Spleen (tissue), 11 donors: Measurements from ENCODE around the gene TSFM. TPM values are rescaled to one million over a fixed set of nuclear protein-coding genes. Genes with fewer than 3 reads are reported as not detected.
"Not testable (repeated sequence)": the region's sequence is repeated elsewhere in the genome, so short reads cannot be mapped to it uniquely, and the experiment has no call there.

Experiments used
- DNase-seq: peaks from one replicate; pipeline ENCODE4 v3.0.0-alpha.2; 2020
- H3K27ac ChIP-seq, 8 donors: fragments of 200-600 bp; sonication (generic) in 7 of 8; 1 replicate in 4 of 8; 2 replicates in 4 of 8; pipeline versions ENCODE4 v1.5.0 to v1.8.0; 2016 to 2021; ENCODE audit warnings: inconsistent platforms in 4 of 8, mild to moderate bottlenecking in 4 of 8, moderate library complexity in 1 of 8
- H3K27me3 ChIP-seq, 7 donors: fragments of 200-600 bp; sonication (generic) in 6 of 7; replicated peaks in 1 of 7; 1 replicate in 4 of 7; 2 replicates in 3 of 7; pipeline versions ENCODE4 v1.5.0 to v1.8.0; 2016 to 2021; ENCODE audit warnings: inconsistent platforms in 3 of 7, mild to moderate bottlenecking in 1 of 7
- H3K36me3 ChIP-seq, 6 donors: fragments of 200-600 bp; sonication (generic) in 5 of 6; 1 replicate in 4 of 6; 2 replicates in 2 of 6; pipeline versions ENCODE4 v1.5.0 to v1.8.0; 2016 to 2021; ENCODE audit warnings: inconsistent platforms in 2 of 6
- H3K4me1 ChIP-seq, 6 donors: fragments of 200-600 bp; sonication (generic) in 5 of 6; 1 replicate in 3 of 6; 2 replicates in 3 of 6; pipeline versions ENCODE4 v1.5.0 to v1.8.0; 2016 to 2021; ENCODE audit warnings: inconsistent platforms in 3 of 6
- H3K4me3 ChIP-seq, 8 donors: fragments of 200-600 bp; sonication (generic) in 7 of 8; 1 replicate in 4 of 8; 2 replicates in 4 of 8; pipeline versions ENCODE4 v1.5.0 to v1.8.0; 2016 to 2021; ENCODE audit warnings: inconsistent platforms in 4 of 8, mild to moderate bottlenecking in 4 of 8, moderate library complexity in 2 of 8
- H3K9me3 ChIP-seq, 8 donors: fragments of 200-600 bp; sonication (generic) in 7 of 8; 1 replicate in 4 of 8; 2 replicates in 4 of 8; pipeline versions ENCODE4 v1.5.0 to v1.8.0; 2016 to 2021; ENCODE audit warnings: inconsistent platforms in 4 of 8
- POLR2A ChIP-seq, 3 donors: fragments of 450-650 bp; IDR thresholded peaks; one replicate each; pipeline ENCODE4 v1.5.1; 2017; ENCODE audit warnings: antibody characterized with exemption in 3 of 3, mild to moderate bottlenecking in 1 of 3
- POLR2AphosphoS5 ChIP-seq, 3 donors: sonication (generic); formaldehyde crosslinking; IDR thresholded peaks; one replicate each; pipeline ENCODE4 v1.5.1; 2017; ENCODE audit warnings: antibody characterized with exemption in 3 of 3
- WGBS, 5 donors: extraction: QIAGEN DNeasy Blood & Tissue Kit in 3 of 5; methylation state at CpG; one replicate each; pipeline versions ENCODE4 v1.1.5 to v1.1.7; 2013 to 2018; 5-methylcytosine and 5-hydroxymethylcytosine counted together
- intact Hi-C: fragments of 100-400 bp; cut with DNase I; formaldehyde crosslinking; loops from one replicate; pipeline ENCODE4 v1.15.0; 2023; ENCODE audit warnings: low total_unique reads
- polyA plus RNA-seq, 3 donors: library from polyadenylated mRNA; stranded (reverse); fragments of 200-250 nt; gene quantifications; one replicate each; pipeline ENCODE4 v1.2.1, GENCODE V29; 2013
- total RNA-seq, 7 donors: library from RNA; depleted of rRNA in 3 of 7; stranded (reverse); fragments of >200 nt in 3 of 7; fragmentation: NEBNext Ultra II Directional in 4 of 7; extraction: Animal tissue kit (Norgen Biotek cat#: 25700) in 4 of 7; gene quantifications; one replicate each; pipeline versions ENCODE4 v1.1.0 to v1.2.1, GENCODE V29; 2016 to 2021
- TF ChIP-seq, protein P1 (sequence below), 11 experiments: fragments of 200-600 bp in 7 of 11; fragments of 450-650 bp in 4 of 11; sonication (generic) in 4 of 11; IDR thresholded peaks in 8 of 11; conservative IDR thresholded peaks in 3 of 11; 1 replicate in 7 of 11; 2 replicates in 4 of 11; pipeline versions ENCODE4 v1.4.0 to v1.8.0; 2016 to 2021; ENCODE audit warnings: antibody characterized with exemption in 11 of 11, inconsistent platforms in 4 of 11, mild to moderate bottlenecking in 1 of 11
- donor health status: healthy with polysubstance abuse.
- donor health status: DM: no; HTN: no; CAD: no; lungs with moderate emphysema.
- donor health status: DM: no; HTN: no; CAD: no.
- donor health status: Bipolar disorder and iron deficiency.
- donor health status: healthy.
- donor health status: DM: no; HTN: no; CAD: no.
- donor health status: DM: yes; HTN: yes; CAD: no.

TSFM gene
- total and polyA plus RNA-seq, 10 donors: 13.2 to 38.2 (median 18.1) TPM

DNA sequence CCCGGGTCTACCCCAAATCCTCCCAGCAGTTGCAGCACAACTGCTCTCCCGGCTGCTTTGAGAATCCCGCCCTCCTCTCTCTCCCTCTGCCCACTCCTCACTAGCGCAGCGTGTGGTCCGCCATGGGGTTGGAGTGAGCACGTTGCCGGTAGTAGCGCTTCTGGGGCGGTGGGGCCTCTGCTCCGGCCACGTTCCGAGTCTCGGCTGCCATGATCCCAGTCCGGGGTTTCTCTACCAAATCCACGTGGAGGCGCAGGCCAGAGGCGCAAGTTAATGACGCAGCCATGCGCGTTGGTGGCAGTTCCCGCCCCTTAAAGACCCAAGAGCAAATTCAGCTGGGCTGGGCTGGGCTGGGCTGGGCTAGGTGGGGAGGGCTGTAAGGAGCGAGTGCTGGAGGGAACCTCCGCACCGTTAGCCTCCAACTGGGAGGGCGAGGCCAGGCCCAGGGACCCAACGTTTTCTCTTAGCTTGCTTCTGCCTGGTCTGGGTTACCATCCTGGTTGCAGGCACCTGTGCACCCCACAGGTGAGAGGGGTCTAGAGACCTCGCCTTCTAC lies 10.6 kb upstream of the TSFM start, which contains the start of gene METTL1:
Gene METTL1, minus strand, starts transcription at position 233 of the 556 bp plus-strand sequence. Its CDS starts 22 bp downstream, at position 211.
- 0 to 1% (median 1%) methylated on average over 25 to 28 of the region's 28 CpGs for WGBS, 5 donors
- H3K4me3 ChIP-seq: peak within 1 kb of the TSS; percentile 66 to 94 (median 82)
- H3K27me3 ChIP-seq: peaks cover 0 to 7% (median 4%) of the 10 kb centered on the region in 7 donors
- peak within 1 kb of the TSS; percentile 70 to 93 (median 90) for H3K27ac ChIP-seq
- H3K36me3 ChIP-seq: peaks cover 0 to 28% (median 1%) of the 10 kb centered on the region in 6 donors
- H3K9me3 ChIP-seq: no peaks in the 10 kb centered on the region
- DNase-seq: peak; percentile 97
- TF ChIP-seq, protein P1, sequence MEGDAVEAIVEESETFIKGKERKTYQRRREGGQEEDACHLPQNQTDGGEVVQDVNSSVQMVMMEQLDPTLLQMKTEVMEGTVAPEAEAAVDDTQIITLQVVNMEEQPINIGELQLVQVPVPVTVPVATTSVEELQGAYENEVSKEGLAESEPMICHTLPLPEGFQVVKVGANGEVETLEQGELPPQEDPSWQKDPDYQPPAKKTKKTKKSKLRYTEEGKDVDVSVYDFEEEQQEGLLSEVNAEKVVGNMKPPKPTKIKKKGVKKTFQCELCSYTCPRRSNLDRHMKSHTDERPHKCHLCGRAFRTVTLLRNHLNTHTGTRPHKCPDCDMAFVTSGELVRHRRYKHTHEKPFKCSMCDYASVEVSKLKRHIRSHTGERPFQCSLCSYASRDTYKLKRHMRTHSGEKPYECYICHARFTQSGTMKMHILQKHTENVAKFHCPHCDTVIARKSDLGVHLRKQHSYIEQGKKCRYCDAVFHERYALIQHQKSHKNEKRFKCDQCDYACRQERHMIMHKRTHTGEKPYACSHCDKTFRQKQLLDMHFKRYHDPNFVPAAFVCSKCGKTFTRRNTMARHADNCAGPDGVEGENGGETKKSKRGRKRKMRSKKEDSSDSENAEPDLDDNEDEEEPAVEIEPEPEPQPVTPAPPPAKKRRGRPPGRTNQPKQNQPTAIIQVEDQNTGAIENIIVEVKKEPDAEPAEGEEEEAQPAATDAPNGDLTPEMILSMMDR (IDR thresholded peaks at IDR 0.05 in 8 of 11, conservative IDR thresholded peaks at IDR 0.05 in 3 of 11): no peak
- TF ChIP-seq POLR2AphosphoS5 (IDR thresholded peaks at IDR 0.05): peak; percentile 79 to 85 (median 85)
- peak in 1 of 3 donors; percentile 21 for TF ChIP-seq POLR2A (IDR thresholded peaks at IDR 0.05)
- H3K4me1 ChIP-seq: peaks cover 6 to 41% (median 24%) of the 10 kb centered on the region in 6 donors
- intact Hi-C loops: no loop called here

GRCh38 chr12:57772429-57773322 lies 9.9 kb upstream of the TSFM start, which contains the start of gene EEF1AKMT3:
TSS of gene EEF1AKMT3 (plus strand) at chr12:57772614. CDS start at chr12:57772725, 111 bp downstream.
- H3K4me1 ChIP-seq: peaks cover 6 to 35% (median 23%) of the 10 kb centered on the region in 6 donors
- no peaks in the 10 kb centered on the region for H3K27me3 ChIP-seq
- intact Hi-C loops: no loop called here
- no peaks in the 10 kb centered on the region for H3K9me3 ChIP-seq
- WGBS, 5 donors: 2 to 6% (median 3%) methylated on average over 32 to 67 of the region's 67 CpGs
- TF ChIP-seq, protein P1 (IDR thresholded peaks at IDR 0.05 in 8 of 11, conservative IDR thresholded peaks at IDR 0.05 in 3 of 11): peak in 1 of 11 experiments; percentile 10
- no peak for TF ChIP-seq POLR2A (IDR thresholded peaks at IDR 0.05)
- peaks cover 0 to 28% (median 1%) of the 10 kb centered on the region in 6 donors for H3K36me3 ChIP-seq
- peak within 1 kb of the TSS; percentile 70 to 93 (median 90) for H3K27ac ChIP-seq
- peak within 1 kb of the TSS; percentile 66 to 94 (median 82) for H3K4me3 ChIP-seq
- peak; percentile 90 for DNase-seq

GRCh38 chr12:57774634-57775033 lies 8.0 kb upstream of the TSFM start:
- Histone ChIP-seq H3K36me3 (peaks cover 0 to 13% (median 0%) of the 10 kb centered on the region in 6 donors), H3K4me1 (peaks cover 6 to 39% (median 24%) of the 10 kb centered on the region in 6 donors)
- H3K27me3 ChIP-seq, intact Hi-C loops, DNase-seq, H3K9me3 ChIP-seq, H3K27ac ChIP-seq, H3K4me3 ChIP-seq: not testable (repeated sequence)
- 92 to 98% (median 95%) methylated on average over 7 to 11 of the region's 11 CpGs for WGBS, 5 donors

DNA sequence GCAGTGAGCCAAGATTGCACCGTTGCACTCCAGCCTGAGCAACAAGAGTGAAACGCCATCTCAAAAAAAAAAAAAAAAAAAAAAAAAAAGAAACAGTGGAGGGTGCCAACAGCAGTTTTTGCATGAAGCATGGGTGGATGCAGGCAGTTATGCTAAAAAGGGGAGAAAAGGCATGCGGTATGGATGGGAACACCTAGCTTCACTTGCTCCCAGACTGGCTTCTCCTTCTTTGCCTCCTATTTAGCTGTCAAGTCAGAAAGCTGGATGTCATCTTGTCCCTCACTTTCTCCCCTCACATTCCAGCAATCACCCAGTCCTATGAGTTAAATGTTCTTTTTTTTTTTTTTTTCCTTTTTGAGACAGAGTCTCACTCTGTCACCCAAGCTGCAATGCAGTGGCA lies 7.5 kb upstream of the TSFM start:
- peaks cover 6 to 43% (median 26%) of the 10 kb centered on the region in 6 donors for H3K4me1 ChIP-seq
- 87 to 93% (median 89%) methylated on average over 3 of the region's 3 CpGs for WGBS, 5 donors
- H3K9me3 ChIP-seq: no peaks in the 10 kb centered on the region
- DNase-seq: no peak
- TF ChIP-seq POLR2AphosphoS5 (IDR thresholded peaks at IDR 0.05) (no peak), POLR2A (IDR thresholded peaks at IDR 0.05) (no peak)
- TF ChIP-seq, protein P1 (IDR thresholded peaks at IDR 0.05 in 8 of 11, conservative IDR thresholded peaks at IDR 0.05 in 3 of 11): no peak
- H3K36me3 ChIP-seq: peaks cover 0 to 9% (median 0%) of the 10 kb centered on the region in 6 donors
- H3K27ac ChIP-seq: no peak overlapping the region
- no peaks in the 10 kb centered on the region for H3K27me3 ChIP-seq
- H3K4me3 ChIP-seq: no peak overlapping the region
- intact Hi-C loops: no loop called here
